ENCODE measurements around the gene AKAP17A. TPM values are rescaled to one million over a fixed set of nuclear protein-coding genes. Genes with fewer than 3 reads are reported as not detected.
A peak's percentile ranks its signal among the peaks of the same experiment; 100 is the strongest.

AKAP17A gene
- total RNA-seq = 74.0 TPM

GRCh38 chrX:1591102-1591862 is at the start of gene AKAP17A:
Gene AKAP17A (plus strand): TSS chrX:1591604. CDS start chrX:1593463, 1,859 bp downstream.
- Histone ChIP-seq H3K27ac (peak within 1 kb of the TSS; percentile 82 to 87), H3K9me3 (no peaks in the 10 kb centered on the region), H3K27me3 (no peaks in the 10 kb centered on the region), H3K4me3 (peak within 1 kb of the TSS; percentile 97 to 98), H3K36me3 (peaks cover 26 to 33% of the 10 kb centered on the region in 2 donors), H3K4me1 (peaks cover 0 to 9% of the 10 kb centered on the region in 2 donors)
- TF ChIP-seq CTCF (IDR thresholded peaks at IDR 0.05) = no peak
- intact Hi-C loops (cut with DNase I) = loop anchor here (1.0 to 5.0 kb wide), 9 partner anchors 137 to 1338 kb away; partner anchors contain the start of genes ARSD, CD99, GTPBP6 and PPP2R3B
- peak; percentile 80 to 97 for DNase-seq (ENCODE audit: low spot score in 2 of 2)

- Histone ChIP-seq H3K36me3 (no peaks in the 10 kb centered on the region), H3K9me3 (no peaks in the 10 kb centered on the region), H3K27ac (no peak overlapping the region), H3K4me3 (no peak overlapping the region), H3K27me3 (no peaks in the 10 kb centered on the region), H3K4me1 (no peaks in the 10 kb centered on the region)
- TF ChIP-seq CTCF (IDR thresholded peaks at IDR 0.05) = no peak
- peak in 1 of 2 donors; percentile 38 for DNase-seq (ENCODE audit: low spot score in 2 of 2)
- intact Hi-C loops (cut with DNase I) = no loop called here
These were observed 48.2 kb upstream of the AKAP17A start for GRCh38 chrX:1542994-1543725.

GRCh38 chrX:1545776-1546408 is 45.5 kb upstream of the AKAP17A start:
- Histone ChIP-seq H3K4me3 (no peak overlapping the region), H3K9me3 (no peaks in the 10 kb centered on the region), H3K27ac (no peak overlapping the region), H3K36me3 (no peaks in the 10 kb centered on the region), H3K4me1 (no peaks in the 10 kb centered on the region), H3K27me3 (no peaks in the 10 kb centered on the region)
- TF ChIP-seq CTCF (IDR thresholded peaks at IDR 0.05) = no peak
- DNase-seq (ENCODE audit: low spot score in 2 of 2) = no peak
- intact Hi-C loops (cut with DNase I) = no loop called here

- no peak overlapping the region for H3K4me3 ChIP-seq
- no peak for TF ChIP-seq CTCF (IDR thresholded peaks at IDR 0.05)
- no peaks in the 10 kb centered on the region for H3K4me1 ChIP-seq
- H3K27ac ChIP-seq = no peak overlapping the region
- H3K36me3 ChIP-seq = no peaks in the 10 kb centered on the region
- intact Hi-C loops (cut with DNase I) = no loop called here
- no peaks in the 10 kb centered on the region for H3K27me3 ChIP-seq
- no peaks in the 10 kb centered on the region for H3K9me3 ChIP-seq
- peak in 1 of 2 donors; percentile 55 for DNase-seq (ENCODE audit: low spot score in 2 of 2)
These were observed 44.6 kb upstream of the AKAP17A start for GRCh38 chrX:1546691-1547251.

- Histone ChIP-seq H3K9me3 (no peaks in the 10 kb centered on the region), H3K36me3 (no peaks in the 10 kb centered on the region), H3K4me3 (no peak overlapping the region), H3K27ac (no peak overlapping the region), H3K4me1 (no peaks in the 10 kb centered on the region), H3K27me3 (no peaks in the 10 kb centered on the region)
- DNase-seq (ENCODE audit: low spot score in 2 of 2) = no peak
- no peak for TF ChIP-seq CTCF (IDR thresholded peaks at IDR 0.05)
- intact Hi-C loops (cut with DNase I) = no loop called here
These were observed 39.4 kb upstream of the AKAP17A start for GRCh38 chrX:1551959-1552546.
